ENCODE results near the gene PCP2.

Gene PCP2

DNA sequence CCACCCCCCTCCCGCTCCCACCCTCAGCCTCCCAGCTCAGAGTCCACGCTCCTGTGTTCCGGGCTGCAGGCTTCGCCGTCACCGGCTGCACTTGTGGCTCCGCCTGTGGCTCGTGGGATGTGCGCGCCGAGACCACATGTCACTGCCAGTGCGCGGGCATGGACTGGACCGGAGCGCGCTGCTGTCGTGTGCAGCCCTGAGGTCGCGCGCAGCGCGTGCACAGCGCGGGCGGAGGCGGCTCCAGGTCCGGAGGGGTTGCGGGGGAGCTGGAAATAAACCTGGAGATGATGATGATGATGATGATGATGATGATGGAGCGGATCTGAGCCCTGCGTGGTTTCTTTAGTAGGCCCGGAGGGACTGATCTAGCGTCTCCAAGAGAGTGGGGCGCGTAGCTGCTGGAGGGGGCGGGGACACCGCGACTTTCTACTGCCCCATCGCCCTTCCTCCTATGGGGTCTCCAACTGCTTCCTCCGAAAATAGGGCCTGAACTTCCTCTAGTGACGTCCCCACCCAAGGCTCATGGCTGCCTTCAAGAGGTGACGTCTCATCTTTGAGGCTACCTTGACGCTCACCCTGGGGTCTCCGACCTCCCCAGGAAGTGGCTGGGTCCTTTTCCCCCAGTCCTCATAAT, 36.7 kb upstream of the PCP2 start:
- no peak overlapping the region for H3K4me3 ChIP-seq (ENCODE audit: low read length, poor library complexity, severe bottlenecking)
- no peaks in the 10 kb centered on the region for H3K9me3 ChIP-seq (ENCODE audit: insufficient read depth, low read depth, low read length)
- no peaks in the 10 kb centered on the region for H4K20me1 ChIP-seq (ENCODE audit: insufficient read depth, low read length, poor library complexity, severe bottlenecking)
- no peak overlapping the region for H2AFZ ChIP-seq (ENCODE audit: low read length)
- no peaks in the 10 kb centered on the region for H3F3A ChIP-seq (ENCODE audit: low read depth)
- H3K9me2 ChIP-seq (replicated peaks; ENCODE audit: low read depth, low read length) = no peaks in the 10 kb centered on the region
- H3K4me1 ChIP-seq (ENCODE audit: insufficient read depth, low read length, poor library complexity, severe bottlenecking) = no peaks in the 10 kb centered on the region
- no peak overlapping the region for H3K4me2 ChIP-seq (ENCODE audit: low read depth, low read length, poor library complexity, severe bottlenecking)
- TF ChIP-seq, protein P1, sequence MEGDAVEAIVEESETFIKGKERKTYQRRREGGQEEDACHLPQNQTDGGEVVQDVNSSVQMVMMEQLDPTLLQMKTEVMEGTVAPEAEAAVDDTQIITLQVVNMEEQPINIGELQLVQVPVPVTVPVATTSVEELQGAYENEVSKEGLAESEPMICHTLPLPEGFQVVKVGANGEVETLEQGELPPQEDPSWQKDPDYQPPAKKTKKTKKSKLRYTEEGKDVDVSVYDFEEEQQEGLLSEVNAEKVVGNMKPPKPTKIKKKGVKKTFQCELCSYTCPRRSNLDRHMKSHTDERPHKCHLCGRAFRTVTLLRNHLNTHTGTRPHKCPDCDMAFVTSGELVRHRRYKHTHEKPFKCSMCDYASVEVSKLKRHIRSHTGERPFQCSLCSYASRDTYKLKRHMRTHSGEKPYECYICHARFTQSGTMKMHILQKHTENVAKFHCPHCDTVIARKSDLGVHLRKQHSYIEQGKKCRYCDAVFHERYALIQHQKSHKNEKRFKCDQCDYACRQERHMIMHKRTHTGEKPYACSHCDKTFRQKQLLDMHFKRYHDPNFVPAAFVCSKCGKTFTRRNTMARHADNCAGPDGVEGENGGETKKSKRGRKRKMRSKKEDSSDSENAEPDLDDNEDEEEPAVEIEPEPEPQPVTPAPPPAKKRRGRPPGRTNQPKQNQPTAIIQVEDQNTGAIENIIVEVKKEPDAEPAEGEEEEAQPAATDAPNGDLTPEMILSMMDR (conservative IDR thresholded peaks at IDR 0.05; ENCODE audit: low read length) = no peak
- TF ChIP-seq EZH2phosphoT487 (IDR thresholded peaks at IDR 0.05; ENCODE audit: borderline replicate concordance) = no peak
- no peak overlapping the region for H3K9ac ChIP-seq (ENCODE audit: low read depth, low read length, poor library complexity, severe bottlenecking)
- H3K27me3 ChIP-seq (ENCODE audit: insufficient read depth, low read length, poor library complexity, severe bottlenecking) = no peaks in the 10 kb centered on the region
- no peaks in the 10 kb centered on the region for H3K36me3 ChIP-seq (ENCODE audit: insufficient read depth, low read length)
- no peaks in the 10 kb centered on the region for H3K79me2 ChIP-seq (ENCODE audit: insufficient read depth, low read length)

GRCh38 chr19:7669641-7670040, 36.1 kb upstream of the PCP2 start:
- H3K4me1 ChIP-seq (ENCODE audit: insufficient read depth, low read length, poor library complexity, severe bottlenecking) = no peaks in the 10 kb centered on the region
- H3K9ac ChIP-seq (ENCODE audit: low read depth, low read length, poor library complexity, severe bottlenecking) = peak overlapping the region; percentile 37
- no peaks in the 10 kb centered on the region for H3K79me2 ChIP-seq (ENCODE audit: insufficient read depth, low read length)
- no peaks in the 10 kb centered on the region for H4K20me1 ChIP-seq (ENCODE audit: insufficient read depth, low read length, poor library complexity, severe bottlenecking)
- H3F3A ChIP-seq (ENCODE audit: low read depth) = no peaks in the 10 kb centered on the region
- H3K4me2 ChIP-seq (ENCODE audit: low read depth, low read length, poor library complexity, severe bottlenecking) = no peak overlapping the region
- no peak overlapping the region for H2AFZ ChIP-seq (ENCODE audit: low read length)
- no peaks in the 10 kb centered on the region for H3K9me2 ChIP-seq (replicated peaks; ENCODE audit: low read depth, low read length)
- H3K36me3 ChIP-seq (ENCODE audit: insufficient read depth, low read length) = no peaks in the 10 kb centered on the region
- no peaks in the 10 kb centered on the region for H3K9me3 ChIP-seq (ENCODE audit: insufficient read depth, low read depth, low read length)
- H3K4me3 ChIP-seq (ENCODE audit: low read length, poor library complexity, severe bottlenecking) = peak overlapping the region; percentile 34
- no peak for TF ChIP-seq EZH2phosphoT487 (IDR thresholded peaks at IDR 0.05; ENCODE audit: borderline replicate concordance)
- TF ChIP-seq, protein P1 (conservative IDR thresholded peaks at IDR 0.05; ENCODE audit: low read length) = no peak
- H3K27me3 ChIP-seq (ENCODE audit: insufficient read depth, low read length, poor library complexity, severe bottlenecking) = no peaks in the 10 kb centered on the region

- no peak within 1 kb of the TSS for H3K4me2 ChIP-seq (ENCODE audit: low read depth, low read length, poor library complexity, severe bottlenecking)
- no peak within 1 kb of the TSS for H2AFZ ChIP-seq (ENCODE audit: low read length)
- H3K9me2 ChIP-seq (replicated peaks; ENCODE audit: low read depth, low read length) = no peaks in the 10 kb centered on the region
- H3K36me3 ChIP-seq (ENCODE audit: insufficient read depth, low read length) = no peaks in the 10 kb centered on the region
- H3K9ac ChIP-seq (ENCODE audit: low read depth, low read length, poor library complexity, severe bottlenecking) = peak within 1 kb of the TSS; percentile 37
- peak within 1 kb of the TSS; percentile 34 for H3K4me3 ChIP-seq (ENCODE audit: low read length, poor library complexity, severe bottlenecking)
- H3K27me3 ChIP-seq (ENCODE audit: insufficient read depth, low read length, poor library complexity, severe bottlenecking) = no peaks in the 10 kb centered on the region
- no peaks in the 10 kb centered on the region for H3F3A ChIP-seq (ENCODE audit: low read depth)
- no peaks in the 10 kb centered on the region for H3K9me3 ChIP-seq (ENCODE audit: insufficient read depth, low read depth, low read length)
- TF ChIP-seq, protein P1 (conservative IDR thresholded peaks at IDR 0.05; ENCODE audit: low read length) = no peak
- no peak for TF ChIP-seq EZH2phosphoT487 (IDR thresholded peaks at IDR 0.05; ENCODE audit: borderline replicate concordance)
- H3K4me1 ChIP-seq (ENCODE audit: insufficient read depth, low read length, poor library complexity, severe bottlenecking) = no peaks in the 10 kb centered on the region
- H3K79me2 ChIP-seq (ENCODE audit: insufficient read depth, low read length) = no peaks in the 10 kb centered on the region
- H4K20me1 ChIP-seq (ENCODE audit: insufficient read depth, low read length, poor library complexity, severe bottlenecking) = no peaks in the 10 kb centered on the region
These were observed 35.3 kb upstream of the PCP2 start, which contains the start of gene RETN for GRCh38 chr19:7668842-7669241. TSS of gene RETN (plus strand) at chr19:7669049. CDS start at chr19:7669327, 278 bp downstream.
